CD14-positive monocyte (primary cell): ENCODE results near the gene CFAP53. TPM values are rescaled to one million over a fixed set of nuclear protein-coding genes. Genes with fewer than 3 reads are reported as not detected.

Experiments used
- DNase-seq, 3 donors: peaks; one replicate each; pipeline ENCODE4 v3.0.0-alpha.2; 2011 to 2022
- H2AFZ ChIP-seq: 2 replicates; pipeline ENCODE4 v1.6.0; 2012; ENCODE audit warnings: mild to moderate bottlenecking, low read depth, low read length, inconsistent platforms; ENCODE audit not compliant: insufficient read depth, poor library complexity, severe bottlenecking
- H3K27ac ChIP-seq, 2 donors: 1 replicate in 1 of 2; 2 replicates in 1 of 2; pipeline ENCODE4 v1.5.1; 2012 to 2013; ENCODE audit warnings: low read length in 2 of 2, control low read depth in 1 of 2, inconsistent platforms in 1 of 2, low read depth in 1 of 2, mild to moderate bottlenecking in 1 of 2
- H3K27me3 ChIP-seq, 2 donors: one replicate each; pipeline versions ENCODE4 v1.6.0 to v1.6.1; 2011 to 2013; ENCODE audit warnings: low read length in 2 of 2; ENCODE audit not compliant: control insufficient read depth in 2 of 2, insufficient read depth in 2 of 2
- H3K36me3 ChIP-seq, 2 donors: replicated peaks in 1 of 2; 1 replicate in 1 of 2; 2 replicates in 1 of 2; pipeline versions ENCODE4 v1.5.1 to v1.6.1; 2012 to 2013; ENCODE audit warnings: low read length in 2 of 2, control low read depth in 1 of 2, inconsistent platforms in 1 of 2, mild to moderate bottlenecking in 1 of 2; ENCODE audit not compliant: insufficient read depth in 2 of 2, control insufficient read depth in 1 of 2
- H3K4me1 ChIP-seq, 2 donors: 1 replicate in 1 of 2; 2 replicates in 1 of 2; pipeline versions ENCODE4 v1.5.1 to v1.6.1; 2012 to 2013; ENCODE audit warnings: low read length in 2 of 2, control low read depth in 1 of 2, inconsistent platforms in 1 of 2, mild to moderate bottlenecking in 1 of 2, moderate library complexity in 1 of 2; ENCODE audit not compliant: insufficient read depth in 2 of 2, control insufficient read depth in 1 of 2
- H3K4me2 ChIP-seq: replicated peaks from 2 replicates; pipeline ENCODE3; 2012; ENCODE audit warnings: low read length, moderate library complexity, mild to moderate bottlenecking; ENCODE audit not compliant: poor library complexity, severe bottlenecking; ENCODE audit errors: extremely low read depth
- H3K4me3 ChIP-seq, 3 experiments: fragments of 200-600 bp in 1 of 3; sonication (generic) in 1 of 3; replicated peaks in 1 of 3; 1 replicate in 2 of 3; 2 replicates in 1 of 3; pipeline ENCODE4 v1.5.1; 2011 to 2013; ENCODE audit warnings: low read length in 3 of 3, mild to moderate bottlenecking in 3 of 3, control low read depth in 2 of 3, low read depth in 2 of 3, inconsistent platforms in 1 of 3, moderate library complexity in 1 of 3
- H3K79me2 ChIP-seq: 2 replicates; pipeline ENCODE4 v1.6.0; 2012; ENCODE audit warnings: mild to moderate bottlenecking, control low read depth, inconsistent platforms, low read length, moderate library complexity; ENCODE audit not compliant: insufficient read depth
- H3K9ac ChIP-seq: 2 replicates; pipeline ENCODE4 v1.6.0; 2017; ENCODE audit warnings: low read length, mild to moderate bottlenecking; ENCODE audit not compliant: insufficient read depth, poor library complexity, severe bottlenecking
- H3K9me3 ChIP-seq, 2 donors: replicated peaks in 1 of 2; 1 replicate in 1 of 2; 2 replicates in 1 of 2; pipeline versions ENCODE4 v1.5.1 to v1.6.1; 2012 to 2013; ENCODE audit warnings: low read length in 2 of 2, control low read depth in 1 of 2; ENCODE audit not compliant: control insufficient read depth in 1 of 2, insufficient read depth in 1 of 2
- H4K20me1 ChIP-seq: 2 replicates; pipeline ENCODE4 v1.6.0; 2012; ENCODE audit warnings: mild to moderate bottlenecking, low read length, control low read depth, moderate library complexity; ENCODE audit not compliant: insufficient read depth
- H3K27ac Mint-ChIP-seq, 7 donors: one replicate each; pipeline ENCODE4 v1.8.0; 2020; ENCODE audit warnings: mild to moderate bottlenecking in 7 of 7, mixed read lengths in 7 of 7, moderate library complexity in 6 of 7, inconsistent platforms in 2 of 7
- H3K27me3 Mint-ChIP-seq, 3 donors: one replicate each; pipeline ENCODE4 v1.8.0; 2021 to 2022; ENCODE audit warnings: low read depth in 3 of 3, mild to moderate bottlenecking in 3 of 3, mixed read lengths in 3 of 3, moderate library complexity in 3 of 3, inconsistent platforms in 1 of 3
- H3K36me3 Mint-ChIP-seq, 2 donors: one replicate each; pipeline ENCODE4 v1.8.0; 2020; ENCODE audit warnings: mixed read lengths in 2 of 2, inconsistent platforms in 1 of 2, mild to moderate bottlenecking in 1 of 2
- H3K4me1 Mint-ChIP-seq: one replicate; pipeline ENCODE4 v1.8.0; 2020; ENCODE audit warnings: mild to moderate bottlenecking, mixed read lengths
- H3K4me3 Mint-ChIP-seq, 2 donors: one replicate each; pipeline ENCODE4 v1.8.0; 2020; ENCODE audit warnings: mild to moderate bottlenecking in 2 of 2, mixed read lengths in 2 of 2, moderate library complexity in 1 of 2
- H3K9me3 Mint-ChIP-seq, 7 donors: one replicate each; pipeline ENCODE4 v1.8.0; 2020 to 2022; ENCODE audit warnings: mixed read lengths in 7 of 7, mild to moderate bottlenecking in 6 of 7, moderate library complexity in 6 of 7, inconsistent platforms in 2 of 7
- CTCF ChIP-seq: fragments of 200-600 bp; IDR thresholded peaks from one replicate; pipeline ENCODE4 v1.8.0; 2022; ENCODE audit warnings: antibody characterized with exemption, mild to moderate bottlenecking
- WGBS: methylation state at CpG from one replicate; pipeline ENCODE4 v1.1.5; 2013; ENCODE audit warnings: missing lambda C conversion rate; ENCODE audit not compliant: insufficient coverage; 5-methylcytosine and 5-hydroxymethylcytosine counted together
- intact Hi-C, 2 donors: fragments of 100-400 bp; cut with micrococcal nuclease; formaldehyde crosslinking; loops; one replicate each; pipeline versions ENCODE4 v1.15.0 to v1.15.1; 2023
- polyA plus RNA-seq, 3 donors: library from polyadenylated mRNA; depleted of rRNA in 1 of 3; unstranded in 2 of 3; stranded (reverse) in 1 of 3; fragments of 300-500 nt in 2 of 3; fragments of >200 nt in 1 of 3; fragmentation: Illumina TruSeq in 2 of 3; gene quantifications; 1 replicate in 2 of 3; 2 replicates in 1 of 3; pipeline ENCODE4 v1.2.3, GENCODE V29; 2012 to 2021

Gene CFAP53
- polyA plus RNA-seq, 3 donors: 0.08 to 0.14 TPM; not detected in 1

- Mint-ChIP-seq H3K4me3 (peak overlapping the region in 1 of 2 donors; percentile 19), H3K4me1 (peaks cover 9% of the 10 kb centered on the region), H3K27me3 (peaks cover 42 to 56% (median 48%) of the 10 kb centered on the region in 3 donors), H3K9me3 (peaks cover 0 to 6% (median 3%) of the 10 kb centered on the region in 7 donors), H3K27ac (no peak overlapping the region), H3K36me3 (peaks cover 0 to 3% of the 10 kb centered on the region in 2 donors)
- intact Hi-C loops: no loop called here
- Histone ChIP-seq H3K79me2 (no peaks in the 10 kb centered on the region), H3K27me3 (peaks cover 50 to 57% of the 10 kb centered on the region in 2 donors), H3K36me3 (no peaks in the 10 kb centered on the region), H4K20me1 (no peaks in the 10 kb centered on the region), H3K4me2 (no peak overlapping the region), H3K9ac (no peak overlapping the region), H3K27ac (no peak overlapping the region), H2AFZ (no peak overlapping the region), H3K4me3 (no peak overlapping the region), H3K9me3 (peaks cover 0 to 13% of the 10 kb centered on the region in 2 donors), H3K4me1 (peaks cover 2 to 11% of the 10 kb centered on the region in 2 donors)
- no peak for DNase-seq
- WGBS: 83% methylated on average over 1 of the region's 1 CpG
- no peak for TF ChIP-seq CTCF
Measured at GRCh38 chr18:50190926-50191325, 75.4 kb downstream of the CFAP53 start.

- Histone ChIP-seq H3K27me3 (peaks cover 47 to 50% of the 10 kb centered on the region in 2 donors), H2AFZ (no peak overlapping the region), H3K9me3 (peaks cover 0 to 8% of the 10 kb centered on the region in 2 donors), H3K36me3 (no peaks in the 10 kb centered on the region), H3K4me1 (peaks cover 2 to 11% of the 10 kb centered on the region in 2 donors), H3K9ac (no peak overlapping the region), H3K27ac (no peak overlapping the region), H3K79me2 (no peaks in the 10 kb centered on the region), H3K4me3 (no peak overlapping the region), H4K20me1 (no peaks in the 10 kb centered on the region), H3K4me2 (no peak overlapping the region)
- Mint-ChIP-seq H3K27me3 (peaks cover 35 to 49% (median 41%) of the 10 kb centered on the region in 3 donors), H3K4me3 (no peak overlapping the region), H3K4me1 (peaks cover 5% of the 10 kb centered on the region), H3K27ac (no peak overlapping the region), H3K36me3 (peaks cover 0 to 3% of the 10 kb centered on the region in 2 donors), H3K9me3 (peaks cover 0 to 6% (median 3%) of the 10 kb centered on the region in 7 donors)
- no CpG with 5 or more reads among the region's 1 CpG for WGBS
- intact Hi-C loops: no loop called here
- no peak for TF ChIP-seq CTCF
- no peak for DNase-seq
Measured at GRCh38 chr18:50190236-50190635, 76.1 kb downstream of the CFAP53 start.
